Measurements from ENCODE around the gene SEC61B.

- TF ChIP-seq, protein P1, sequence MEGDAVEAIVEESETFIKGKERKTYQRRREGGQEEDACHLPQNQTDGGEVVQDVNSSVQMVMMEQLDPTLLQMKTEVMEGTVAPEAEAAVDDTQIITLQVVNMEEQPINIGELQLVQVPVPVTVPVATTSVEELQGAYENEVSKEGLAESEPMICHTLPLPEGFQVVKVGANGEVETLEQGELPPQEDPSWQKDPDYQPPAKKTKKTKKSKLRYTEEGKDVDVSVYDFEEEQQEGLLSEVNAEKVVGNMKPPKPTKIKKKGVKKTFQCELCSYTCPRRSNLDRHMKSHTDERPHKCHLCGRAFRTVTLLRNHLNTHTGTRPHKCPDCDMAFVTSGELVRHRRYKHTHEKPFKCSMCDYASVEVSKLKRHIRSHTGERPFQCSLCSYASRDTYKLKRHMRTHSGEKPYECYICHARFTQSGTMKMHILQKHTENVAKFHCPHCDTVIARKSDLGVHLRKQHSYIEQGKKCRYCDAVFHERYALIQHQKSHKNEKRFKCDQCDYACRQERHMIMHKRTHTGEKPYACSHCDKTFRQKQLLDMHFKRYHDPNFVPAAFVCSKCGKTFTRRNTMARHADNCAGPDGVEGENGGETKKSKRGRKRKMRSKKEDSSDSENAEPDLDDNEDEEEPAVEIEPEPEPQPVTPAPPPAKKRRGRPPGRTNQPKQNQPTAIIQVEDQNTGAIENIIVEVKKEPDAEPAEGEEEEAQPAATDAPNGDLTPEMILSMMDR (IDR thresholded peaks at IDR 0.05) = no peak
- TF ChIP-seq POLR2A (IDR thresholded peaks at IDR 0.05) (no peak), EP300 (IDR thresholded peaks at IDR 0.05) (no peak), POLR2AphosphoS5 (IDR thresholded peaks at IDR 0.05) (no peak)
These were observed 561 bp downstream of the SEC61B start for GRCh38 chr9:99222416-99223270.

All from upper lobe of left lung (tissue), 4 donors.